Caco-2 (cell line): ENCODE data around the gene BFSP1. TPM values are rescaled to one million over a fixed set of nuclear protein-coding genes. Genes with fewer than 3 reads are reported as not detected.

ENCODE experiments used
- BruUV-seq: library from RNA; stranded (reverse); fragments of 400-500 nt; replicated peaks from 2 replicates; lab custom pipeline; 2021; lab: Mats Ljungman, UMichigan
- CTCF ChIA-PET: fragments of 300-600 bp; sonication (Branson Sonifier 250); formaldehyde crosslinking; loops from one replicate; lab custom pipeline; 2022; ENCODE audit warnings: antibody characterized with exemption; lab: Charles Lee
- POLR2A ChIA-PET: fragments of 300-600 bp; sonication (Branson Sonifier 250); formaldehyde crosslinking; loops from one replicate; lab custom pipeline; 2022; ENCODE audit warnings: antibody characterized with exemption; lab: Charles Lee
- DNase-seq, 2 experiments: peaks; one replicate each; pipeline versions ENCODE4 v3.0.0 to v3.0.0-alpha.2; 2020 to 2022
- H3K27me3 ChIP-seq: replicated peaks from 2 replicates; pipeline ENCODE4 v1.6.0; 2011; ENCODE audit warnings: low read length; ENCODE audit not compliant: control insufficient read depth, insufficient read depth
- H3K36me3 ChIP-seq: 2 replicates; pipeline ENCODE4 v1.5.1; 2011; ENCODE audit warnings: low read length; ENCODE audit not compliant: control insufficient read depth, insufficient read depth
- H3K4me1 ChIP-seq: fragments of 250-450 bp; sonication (Bioruptor Pico); 2 replicates; pipeline ENCODE4 v1.5.1; 2020; ENCODE audit warnings: mild to moderate bottlenecking
- H3K4me3 ChIP-seq: 2 replicates; pipeline ENCODE4 v1.5.1; 2011; ENCODE audit warnings: low read depth, mild to moderate bottlenecking, control low read depth, low read length
- H3K9me3 ChIP-seq: fragments of 250-450 bp; sonication (Bioruptor Pico); 2 replicates; pipeline ENCODE4 v1.5.1; 2020; ENCODE audit warnings: mild to moderate bottlenecking, moderate library complexity
- H3K27ac Mint-ChIP-seq: one replicate; pipeline ENCODE4 v1.8.0; 2022; ENCODE audit warnings: mixed read lengths; ENCODE audit not compliant: unreplicated experiment
- H3K27me3 Mint-ChIP-seq: one replicate; pipeline ENCODE4 v1.8.0; 2022; ENCODE audit warnings: mixed read lengths; ENCODE audit not compliant: insufficient read depth, unreplicated experiment
- H3K36me3 Mint-ChIP-seq: one replicate; pipeline ENCODE4 v1.8.0; 2022; ENCODE audit warnings: mild to moderate bottlenecking, mixed read lengths; ENCODE audit not compliant: insufficient read depth, unreplicated experiment
- H3K4me1 Mint-ChIP-seq: one replicate; pipeline ENCODE4 v1.8.0; 2022; ENCODE audit warnings: low read depth, mixed read lengths; ENCODE audit not compliant: unreplicated experiment
- H3K4me3 Mint-ChIP-seq: one replicate; pipeline ENCODE4 v1.8.0; 2022; ENCODE audit warnings: mild to moderate bottlenecking, moderate library complexity, mixed read lengths; ENCODE audit not compliant: unreplicated experiment
- H3K9me3 Mint-ChIP-seq: one replicate; pipeline ENCODE4 v1.8.0; 2022; ENCODE audit warnings: mixed read lengths; ENCODE audit not compliant: unreplicated experiment
- CTCF ChIP-seq, 2 experiments: fragments of 200-600 bp in 1 of 2; IDR thresholded peaks; 1 replicate in 1 of 2; 2 replicates in 1 of 2; pipeline versions ENCODE4 v1.5.1 to v1.8.0; 2011 to 2022; ENCODE audit warnings: antibody characterized with exemption in 1 of 2, control low read depth in 1 of 2, inconsistent platforms in 1 of 2, low read depth in 1 of 2, low read length in 1 of 2, mild to moderate bottlenecking in 1 of 2, moderate library complexity in 1 of 2; ENCODE audit not compliant: insufficient read depth in 1 of 2, severe bottlenecking in 1 of 2, unreplicated experiment in 1 of 2
- intact Hi-C: fragments of 100-400 bp; cut with micrococcal nuclease; formaldehyde crosslinking; loops from one replicate; pipeline ENCODE4 v1.10.0; 2022; ENCODE audit not compliant: unreplicated experiment
- total RNA-seq: library from RNA; stranded (reverse); gene quantifications from 2 replicates; pipeline ENCODE4 v1.2.3, GENCODE V29; 2022

The BFSP1 gene
- total RNA-seq, 1 experiment from 2014 or later, result 22.7 TPM

- H3K27me3 ChIP-seq, result no peaks in the 10 kb centered on the region
- H3K36me3 ChIP-seq, result no peaks in the 10 kb centered on the region
- no peak for TF ChIP-seq CTCF (IDR thresholded peaks at IDR 0.05; ENCODE audit: insufficient read depth in 1 of 2, low read depth in 1 of 2, low read length in 1 of 2, severe bottlenecking in 1 of 2, unreplicated experiment in 1 of 2)
- no peak overlapping the region for H3K4me3 ChIP-seq
- Mint-ChIP-seq H3K4me1 (peaks cover 18% of the 10 kb centered on the region), H3K36me3 (no peaks in the 10 kb centered on the region), H3K4me3 (no peak overlapping the region), H3K9me3 (no peaks in the 10 kb centered on the region), H3K27ac (no peak overlapping the region), H3K27me3 (no peaks in the 10 kb centered on the region)
- no peaks in the 10 kb centered on the region for H3K9me3 ChIP-seq
- no TSS peak for BruUV-seq
- H3K4me1 ChIP-seq, result peaks cover 12% of the 10 kb centered on the region; the same call in 1 of the 2 replicates
- intact Hi-C loops, result loop anchor here (1.0 to 10.0 kb wide), 4 partner anchors 15 to 391 kb away; no protein-coding TSS in a partner anchor
- POLR2A ChIA-PET, result no interaction called here
- CTCF ChIA-PET, result interaction anchor here (1.5 to 2.2 kb wide), 4 partner anchors 10 to 66 kb away, joined by 3 to 9 read pairs (median 6); partner anchors contain the start of gene DSTN
- DNase-seq, result no peak
Measured at GRCh38 chr20:17503301-17504065, 27.7 kb downstream of the BFSP1 start.

GRCh38 chr20:17502105-17502504 lies 29.1 kb downstream of the BFSP1 start:
- Mint-ChIP-seq H3K27ac (no peak overlapping the region), H3K9me3 (no peaks in the 10 kb centered on the region), H3K36me3 (no peaks in the 10 kb centered on the region), H3K4me1 (peaks cover 18% of the 10 kb centered on the region), H3K27me3 (no peaks in the 10 kb centered on the region), H3K4me3 (no peak overlapping the region)
- no peaks in the 10 kb centered on the region for H3K27me3 ChIP-seq
- no peaks in the 10 kb centered on the region for H3K36me3 ChIP-seq
- no peak for TF ChIP-seq CTCF (IDR thresholded peaks at IDR 0.05; ENCODE audit: insufficient read depth in 1 of 2, low read depth in 1 of 2, low read length in 1 of 2, severe bottlenecking in 1 of 2, unreplicated experiment in 1 of 2)
- POLR2A ChIA-PET, result no interaction called here
- no peak for DNase-seq
- no peaks in the 10 kb centered on the region for H3K9me3 ChIP-seq
- H3K4me3 ChIP-seq, result no peak overlapping the region
- CTCF ChIA-PET, result no interaction called here
- H3K4me1 ChIP-seq, result peaks cover 12% of the 10 kb centered on the region; the same call in 1 of the 2 replicates
- no TSS peak for BruUV-seq
- intact Hi-C loops, result loop anchor here (10.0 kb wide), 1 partner anchor 393 kb away; no protein-coding TSS in a partner anchor

GRCh38 chr20:17501701-17502100 lies 29.5 kb downstream of the BFSP1 start:
- Histone ChIP-seq H3K4me1 (peaks cover 12% of the 10 kb centered on the region; the same call in 1 of the 2 replicates), H3K36me3 (no peaks in the 10 kb centered on the region), H3K27me3 (no peaks in the 10 kb centered on the region), H3K4me3 (no peak overlapping the region), H3K9me3 (no peaks in the 10 kb centered on the region)
- Mint-ChIP-seq H3K9me3 (no peaks in the 10 kb centered on the region), H3K27ac (no peak overlapping the region), H3K4me3 (no peak overlapping the region), H3K36me3 (no peaks in the 10 kb centered on the region), H3K27me3 (no peaks in the 10 kb centered on the region), H3K4me1 (peaks cover 18% of the 10 kb centered on the region)
- TF ChIP-seq CTCF (IDR thresholded peaks at IDR 0.05; ENCODE audit: insufficient read depth in 1 of 2, low read depth in 1 of 2, low read length in 1 of 2, severe bottlenecking in 1 of 2, unreplicated experiment in 1 of 2), result no peak
- intact Hi-C loops, result loop anchor here (10.0 kb wide), 1 partner anchor 393 kb away; no protein-coding TSS in a partner anchor
- CTCF ChIA-PET, result no interaction called here
- no TSS peak for BruUV-seq
- POLR2A ChIA-PET, result no interaction called here
- DNase-seq, result no peak
